T-helper 2 cell treated with Interferon-gamma antibody and Interleukin-4, amounts not matched to agents 5 μg/mL and 100 μg/mL, for 36 hours (primary cell): ENCODE data around the gene ABCC8.

Experiments
- DNase-seq: peaks from one replicate; pipeline ENCODE4 v3.0.0; 2021; ENCODE audit warnings: low spot score
- H3K27ac Mint-ChIP-seq: one replicate; pipeline ENCODE4 v1.8.0; 2021; ENCODE audit warnings: mild to moderate bottlenecking, mixed read lengths
- H3K27me3 Mint-ChIP-seq: one replicate; pipeline ENCODE4 v1.8.0; 2021; ENCODE audit warnings: low read depth, mixed read lengths
- H3K36me3 Mint-ChIP-seq: one replicate; pipeline ENCODE4 v1.8.0; 2021; ENCODE audit warnings: low read depth, mixed read lengths
- H3K4me1 Mint-ChIP-seq: one replicate; pipeline ENCODE4 v1.8.0; 2021; ENCODE audit warnings: low read depth, mixed read lengths
- H3K4me3 Mint-ChIP-seq: one replicate; pipeline ENCODE4 v1.8.0; 2022; ENCODE audit warnings: mild to moderate bottlenecking, moderate library complexity, mixed read lengths
- H3K9me3 Mint-ChIP-seq: one replicate; pipeline ENCODE4 v1.8.0; 2021; ENCODE audit warnings: mixed read lengths

ABCC8 gene

DNA sequence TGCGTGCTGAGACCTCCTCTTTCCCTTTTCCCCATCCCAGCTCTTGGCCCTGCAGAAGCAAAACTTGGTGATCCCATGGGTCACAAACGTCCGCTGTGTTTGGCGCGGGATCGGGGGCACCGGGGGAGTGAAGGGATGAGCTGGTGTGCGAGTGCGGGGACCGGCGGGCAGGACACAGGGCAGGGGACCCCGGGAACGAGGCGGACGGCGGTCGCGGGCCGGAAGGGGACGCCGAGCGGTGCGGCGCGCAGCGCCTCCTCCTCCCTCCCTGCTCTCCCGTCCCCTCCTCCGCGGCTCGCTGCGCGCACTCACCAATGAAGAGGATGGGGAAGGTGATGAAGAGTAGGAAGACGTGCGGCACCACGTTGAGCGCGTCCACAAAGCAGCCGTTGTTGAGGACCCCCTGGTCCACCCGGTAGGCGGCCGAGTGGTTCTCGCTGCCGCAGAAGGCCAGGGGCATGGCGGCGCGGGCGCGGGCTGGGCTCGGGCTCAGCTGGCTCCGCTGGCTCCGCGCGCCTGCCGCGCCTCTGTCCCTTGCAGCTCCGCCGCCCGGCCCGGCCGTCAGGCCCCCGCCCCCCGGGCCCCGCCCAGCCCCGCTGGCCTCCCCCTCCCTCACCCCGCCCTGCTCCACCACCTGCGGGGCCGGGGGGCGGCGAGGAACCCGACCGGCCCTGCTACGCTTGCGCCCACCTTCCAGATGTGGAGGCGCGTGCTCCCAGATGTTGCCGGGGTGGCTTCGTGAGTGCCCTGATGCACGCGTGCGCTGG is at the start of gene ABCC8:
TSS of gene ABCC8 (minus strand) at position 529 of the 767 bp plus-strand sequence. CDS start at position 460, 69 bp downstream.
- peak within 1 kb of the TSS; percentile 32 for H3K4me3 Mint-ChIP-seq
- H3K4me1 Mint-ChIP-seq, result peaks cover 2% of the 10 kb centered on the region
- H3K36me3 Mint-ChIP-seq, result no peaks in the 10 kb centered on the region
- H3K27ac Mint-ChIP-seq, result no peak within 1 kb of the TSS
- DNase-seq, result no peak
- no peaks in the 10 kb centered on the region for H3K9me3 Mint-ChIP-seq
- H3K27me3 Mint-ChIP-seq, result peaks cover 78% of the 10 kb centered on the region

DNA sequence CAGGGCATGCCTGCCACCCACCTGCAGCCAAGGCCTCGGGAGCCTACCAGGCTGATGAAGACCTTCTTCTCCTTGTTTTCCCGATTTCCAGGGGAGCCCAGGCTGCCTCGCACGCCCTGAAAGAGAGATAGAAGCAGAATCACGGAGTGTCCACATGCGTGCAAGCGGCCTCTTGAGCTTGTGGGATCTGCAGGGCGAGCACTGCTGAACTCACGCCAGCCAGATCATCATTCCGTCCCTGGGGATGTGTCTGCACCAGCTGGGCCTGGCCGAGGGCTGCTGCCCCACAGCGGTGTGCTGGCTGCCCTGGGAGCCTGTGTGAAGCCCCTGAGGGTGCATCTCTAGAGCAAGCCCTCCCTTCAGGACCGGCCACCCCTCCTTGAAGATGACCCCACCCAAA is 49.7 kb upstream of the ABCC8 start:
- Mint-ChIP-seq H3K36me3 (no peaks in the 10 kb centered on the region), H3K9me3 (no peaks in the 10 kb centered on the region), H3K4me1 (no peaks in the 10 kb centered on the region), H3K4me3 (no peak overlapping the region), H3K27ac (no peak overlapping the region), H3K27me3 (peaks cover 6% of the 10 kb centered on the region)
- no peak for DNase-seq

DNA sequence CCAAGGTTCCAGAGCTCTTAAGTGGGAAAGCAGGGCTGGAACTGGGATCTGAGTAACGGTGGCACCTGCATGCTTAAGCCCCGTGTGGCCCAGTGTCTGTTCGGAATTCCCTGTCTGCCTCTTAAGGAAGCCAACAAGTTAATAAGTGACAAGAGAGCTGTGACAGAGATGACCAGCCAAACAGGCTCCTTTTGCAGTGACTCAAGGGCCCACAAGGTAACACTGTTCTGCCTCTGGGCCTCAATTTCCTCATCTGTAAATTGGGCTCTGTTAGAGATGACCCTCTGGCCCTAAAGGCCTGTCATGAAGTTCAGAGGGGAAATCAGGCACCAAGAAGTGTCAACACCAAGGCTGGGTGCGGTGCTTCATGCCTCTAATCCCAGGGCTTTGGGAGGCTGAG is 48.9 kb upstream of the ABCC8 start:
- no peak for DNase-seq
- Mint-ChIP-seq H3K4me1 (no peaks in the 10 kb centered on the region), H3K9me3 (no peaks in the 10 kb centered on the region), H3K36me3 (no peaks in the 10 kb centered on the region), H3K27me3 (peaks cover 5% of the 10 kb centered on the region), H3K4me3 (no peak overlapping the region), H3K27ac (no peak overlapping the region)

DNA sequence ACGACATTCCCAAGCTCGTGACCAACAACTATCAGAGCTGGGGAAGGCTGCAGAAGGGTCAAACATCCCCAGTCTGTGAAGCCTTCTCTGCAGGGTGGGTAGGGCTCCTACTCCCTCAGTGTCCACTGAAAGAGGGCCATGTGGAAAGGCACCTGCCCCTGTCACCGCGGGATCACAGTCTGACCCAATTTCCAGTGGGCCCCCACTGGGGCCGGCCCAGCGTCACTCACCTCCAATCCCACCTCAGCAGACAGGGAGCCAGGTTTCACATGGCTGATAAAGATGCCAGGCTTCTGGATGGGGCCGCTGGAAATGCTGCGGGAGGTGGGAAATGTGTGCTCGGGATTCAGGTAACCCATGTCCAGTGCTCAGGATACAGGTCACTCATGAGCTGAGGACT is 47.6 kb upstream of the ABCC8 start:
- Mint-ChIP-seq H3K36me3 (no peaks in the 10 kb centered on the region), H3K27ac (no peak overlapping the region), H3K4me1 (no peaks in the 10 kb centered on the region), H3K4me3 (no peak overlapping the region), H3K27me3 (peaks cover 3% of the 10 kb centered on the region), H3K9me3 (no peaks in the 10 kb centered on the region)
- DNase-seq, result no peak

DNA sequence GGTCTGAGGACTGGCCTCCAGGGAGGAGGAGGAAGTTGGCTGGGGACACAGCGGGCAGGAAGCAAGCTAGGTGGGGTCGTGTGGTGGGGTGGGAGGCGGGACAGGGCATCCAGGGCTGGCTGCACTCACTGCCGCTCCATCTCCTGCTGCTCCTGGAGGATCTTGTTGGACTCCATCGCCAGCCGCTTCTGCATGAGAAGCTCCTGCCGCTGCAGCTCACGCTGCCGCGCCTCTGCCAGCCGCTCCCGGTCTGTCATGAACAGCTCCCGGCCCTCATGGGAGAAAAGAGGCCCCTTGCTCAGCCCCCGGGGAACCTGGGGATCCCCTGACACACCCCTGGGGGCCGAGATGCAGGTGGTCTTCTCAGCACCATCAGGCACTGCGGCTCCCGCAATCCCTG is 46.0 kb upstream of the ABCC8 start:
- Mint-ChIP-seq H3K27ac (no peak overlapping the region), H3K9me3 (no peaks in the 10 kb centered on the region), H3K36me3 (no peaks in the 10 kb centered on the region), H3K4me3 (no peak overlapping the region), H3K27me3 (peaks cover 3% of the 10 kb centered on the region), H3K4me1 (no peaks in the 10 kb centered on the region)
- no peak for DNase-seq

DNA sequence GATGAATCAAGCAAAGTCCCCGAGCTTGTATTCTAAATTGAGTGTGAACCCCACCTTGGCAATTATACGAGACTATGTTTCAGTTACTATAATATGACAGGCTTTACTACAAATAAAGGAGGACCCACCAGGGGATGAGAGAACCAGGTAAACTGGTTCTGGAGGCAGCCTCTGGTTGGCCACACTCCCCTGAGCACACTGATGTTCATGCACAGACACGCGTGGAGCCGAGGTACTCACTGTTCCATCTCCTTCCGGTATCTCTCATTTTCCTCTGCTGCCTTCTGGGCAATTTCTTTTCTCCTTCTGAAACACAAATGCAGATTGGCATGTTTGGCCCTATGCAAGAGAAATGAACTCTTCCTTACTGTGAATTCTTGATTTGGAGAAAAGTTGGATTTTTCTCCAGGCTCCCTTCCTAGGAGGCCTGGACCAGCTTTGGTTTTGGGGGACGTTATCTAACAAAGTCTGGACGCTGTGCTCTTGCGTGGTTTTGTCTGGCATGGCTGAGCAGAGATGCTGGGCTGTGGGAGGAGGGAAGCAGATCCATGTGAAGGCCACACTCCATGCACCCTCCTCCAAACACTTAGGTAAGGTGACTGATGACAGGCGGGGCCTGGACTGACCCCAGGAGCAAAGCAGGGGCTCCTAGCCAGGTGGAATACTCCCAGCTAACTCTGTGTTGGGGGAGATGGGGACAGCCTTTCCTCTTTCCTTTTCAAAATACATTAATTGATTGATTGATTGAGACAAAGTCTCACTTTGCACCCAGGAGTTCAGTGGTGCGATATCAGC is 44.7 kb upstream of the ABCC8 start:
- Mint-ChIP-seq H3K27ac (no peak overlapping the region), H3K9me3 (no peaks in the 10 kb centered on the region), H3K4me3 (no peak overlapping the region), H3K27me3 (peaks cover 3% of the 10 kb centered on the region), H3K4me1 (no peaks in the 10 kb centered on the region), H3K36me3 (no peaks in the 10 kb centered on the region)
- DNase-seq, result no peak

DNA sequence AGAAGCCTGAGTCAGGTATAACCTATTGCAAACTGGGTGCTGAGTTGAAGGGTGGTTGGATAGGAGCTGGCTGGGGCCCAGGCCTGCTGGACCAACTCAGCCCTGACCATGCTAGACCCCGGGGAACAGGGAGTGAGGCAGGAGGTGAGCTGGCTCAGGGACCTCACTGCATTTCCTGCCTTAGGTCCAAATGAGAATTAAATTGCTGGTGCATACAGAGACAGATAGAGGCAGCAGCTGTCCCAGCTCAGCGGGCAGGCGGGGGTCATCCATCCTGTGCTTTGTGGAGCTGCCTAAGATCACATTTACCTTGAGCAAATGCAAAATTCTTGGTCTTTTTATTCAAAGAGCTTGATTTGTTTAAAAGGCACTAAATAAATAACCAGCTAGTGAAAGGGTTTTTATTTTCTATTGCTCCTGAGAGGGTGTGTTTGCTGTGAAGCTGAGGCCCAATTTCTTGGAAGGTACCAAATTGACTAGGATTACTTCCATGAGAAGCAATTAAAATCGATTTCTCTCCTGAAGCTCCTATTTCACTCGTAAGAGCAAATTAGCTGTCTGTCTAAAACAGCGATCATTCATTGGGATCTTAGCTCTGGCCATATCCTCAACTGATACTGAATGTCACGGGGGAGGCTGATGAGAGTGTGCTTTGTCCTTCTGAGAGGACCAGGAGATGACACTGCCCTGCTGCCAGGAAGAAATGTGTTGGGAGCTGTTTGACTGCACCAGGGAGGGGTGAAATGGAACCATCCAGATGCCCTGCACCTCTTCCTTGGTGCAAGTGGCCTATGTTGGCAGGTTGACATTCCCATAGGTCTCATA is 42.6 kb upstream of the ABCC8 start:
- Mint-ChIP-seq H3K27me3 (peaks cover 6% of the 10 kb centered on the region), H3K27ac (no peak overlapping the region), H3K9me3 (no peaks in the 10 kb centered on the region), H3K4me1 (no peaks in the 10 kb centered on the region), H3K4me3 (no peak overlapping the region), H3K36me3 (no peaks in the 10 kb centered on the region)
- no peak for DNase-seq

DNA sequence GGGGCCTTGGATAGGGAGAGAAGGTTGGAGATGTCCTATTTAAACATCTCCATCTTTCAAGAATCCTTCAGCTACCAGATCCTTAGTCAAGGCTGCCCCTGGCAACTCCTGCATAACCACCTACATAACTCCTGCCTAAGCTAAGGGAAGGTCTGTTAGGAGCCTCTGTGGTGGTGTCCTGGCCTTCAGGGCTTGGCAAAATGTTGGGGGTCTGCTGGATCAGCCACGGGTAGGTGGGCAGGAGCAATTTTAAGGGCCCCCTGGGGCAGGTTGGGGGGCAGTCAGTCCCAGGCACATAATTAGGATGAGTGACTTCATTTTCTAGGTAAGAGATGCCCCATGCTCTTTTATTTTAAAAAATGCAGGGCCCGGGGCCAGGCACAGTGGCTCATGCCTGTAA is 41.7 kb upstream of the ABCC8 start:
- no peak for DNase-seq
- Mint-ChIP-seq H3K9me3 (no peaks in the 10 kb centered on the region), H3K4me3 (no peak overlapping the region), H3K4me1 (no peaks in the 10 kb centered on the region), H3K27ac (no peak overlapping the region), H3K36me3 (no peaks in the 10 kb centered on the region), H3K27me3 (peaks cover 8% of the 10 kb centered on the region)

DNA sequence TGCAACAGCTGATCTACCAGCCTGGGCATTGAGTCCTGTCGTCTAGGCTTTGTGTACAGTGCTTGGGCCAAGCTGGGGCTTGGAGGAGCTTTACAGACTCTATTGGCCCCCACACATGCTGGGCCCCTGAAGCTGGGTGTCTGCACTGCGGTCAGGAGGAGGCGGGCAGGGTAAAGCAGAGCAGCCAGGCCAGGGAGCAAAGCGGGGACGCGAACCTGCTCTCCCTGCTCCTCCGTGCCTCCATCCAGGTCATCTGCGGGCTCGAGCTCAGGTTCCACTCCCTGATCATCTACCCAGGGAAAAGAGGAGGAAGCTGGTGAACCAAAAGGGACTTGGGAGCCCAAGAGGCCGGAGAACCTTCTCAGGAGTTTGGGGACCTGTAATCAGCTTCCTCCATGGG is 40.5 kb upstream of the ABCC8 start:
- DNase-seq, result no peak
- no peaks in the 10 kb centered on the region for H3K36me3 Mint-ChIP-seq
- no peak overlapping the region for H3K27ac Mint-ChIP-seq
- peaks cover 17% of the 10 kb centered on the region for H3K27me3 Mint-ChIP-seq
- no peak overlapping the region for H3K4me3 Mint-ChIP-seq
- H3K9me3 Mint-ChIP-seq, result no peaks in the 10 kb centered on the region
- no peaks in the 10 kb centered on the region for H3K4me1 Mint-ChIP-seq

DNA sequence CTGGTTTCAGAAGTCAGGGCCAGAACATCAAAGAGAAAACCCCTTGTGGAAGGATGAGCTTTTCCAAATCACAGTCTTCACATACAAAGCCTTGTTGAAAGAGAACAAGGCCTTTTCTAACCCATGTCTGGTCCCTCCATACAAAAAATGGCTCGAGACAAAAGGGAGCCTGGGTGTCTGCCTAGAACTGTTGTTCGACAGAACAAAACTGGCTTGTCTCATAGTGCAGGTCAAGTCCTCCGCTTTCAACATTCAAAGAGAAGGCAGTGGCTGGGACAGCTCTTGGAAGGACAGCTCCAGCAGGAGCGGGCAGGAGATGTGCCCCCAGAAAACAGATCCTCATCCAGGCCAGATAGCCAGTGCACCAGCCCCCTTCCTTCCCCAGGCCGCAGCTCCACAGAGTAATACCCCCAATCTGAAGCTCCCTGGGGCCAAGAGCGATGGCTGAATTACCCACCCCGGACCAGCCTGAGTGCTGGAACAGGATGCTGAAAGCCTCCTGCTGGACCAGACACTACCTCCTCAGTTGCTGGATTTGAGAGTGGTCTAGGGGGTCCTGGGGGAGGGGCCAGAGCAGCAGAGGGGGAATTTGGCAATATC is 40.0 kb upstream of the ABCC8 start:
- Mint-ChIP-seq H3K9me3 (no peaks in the 10 kb centered on the region), H3K4me3 (no peak overlapping the region), H3K27ac (no peak overlapping the region), H3K4me1 (no peaks in the 10 kb centered on the region), H3K27me3 (peaks cover 17% of the 10 kb centered on the region), H3K36me3 (no peaks in the 10 kb centered on the region)
- DNase-seq, result no peak

DNA sequence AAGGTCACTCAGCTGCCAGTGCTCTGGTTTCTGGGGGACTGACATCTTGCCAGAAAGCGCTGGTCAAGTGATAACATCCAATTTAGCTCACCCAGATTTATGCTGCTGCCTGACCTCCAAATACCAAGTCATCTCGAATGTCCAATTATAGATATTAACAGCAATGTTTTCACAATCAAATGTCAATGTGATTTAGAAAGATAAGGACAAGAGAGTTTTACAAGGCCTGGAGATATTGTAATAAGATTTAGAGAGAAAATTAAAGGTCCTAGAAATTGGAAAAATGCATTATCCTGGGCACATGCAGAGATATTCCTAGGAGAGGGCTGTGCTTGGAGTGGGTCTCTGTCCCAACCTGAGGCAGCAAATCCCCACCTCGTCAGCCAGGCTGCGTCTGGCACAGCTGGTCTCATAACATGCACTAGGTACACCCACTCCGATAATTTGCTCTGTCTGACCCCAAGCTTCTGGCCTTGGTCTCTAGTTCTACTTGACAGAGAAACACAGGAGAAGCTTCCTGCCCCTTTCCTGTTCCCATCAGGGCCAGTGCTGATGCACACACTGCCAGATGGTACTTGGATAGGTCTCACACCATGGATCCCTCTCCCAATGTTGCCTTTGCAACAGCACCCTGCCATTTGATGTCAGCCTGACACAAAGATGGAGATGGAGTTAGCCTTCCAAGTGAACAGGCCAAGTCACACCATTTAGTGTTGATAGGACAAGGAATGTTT is 39.0 kb upstream of the ABCC8 start:
- DNase-seq, result no peak
- no peak overlapping the region for H3K27ac Mint-ChIP-seq
- H3K4me1 Mint-ChIP-seq, result no peaks in the 10 kb centered on the region
- peaks cover 17% of the 10 kb centered on the region for H3K27me3 Mint-ChIP-seq
- H3K36me3 Mint-ChIP-seq, result no peaks in the 10 kb centered on the region
- H3K9me3 Mint-ChIP-seq, result no peaks in the 10 kb centered on the region
- no peak overlapping the region for H3K4me3 Mint-ChIP-seq

DNA sequence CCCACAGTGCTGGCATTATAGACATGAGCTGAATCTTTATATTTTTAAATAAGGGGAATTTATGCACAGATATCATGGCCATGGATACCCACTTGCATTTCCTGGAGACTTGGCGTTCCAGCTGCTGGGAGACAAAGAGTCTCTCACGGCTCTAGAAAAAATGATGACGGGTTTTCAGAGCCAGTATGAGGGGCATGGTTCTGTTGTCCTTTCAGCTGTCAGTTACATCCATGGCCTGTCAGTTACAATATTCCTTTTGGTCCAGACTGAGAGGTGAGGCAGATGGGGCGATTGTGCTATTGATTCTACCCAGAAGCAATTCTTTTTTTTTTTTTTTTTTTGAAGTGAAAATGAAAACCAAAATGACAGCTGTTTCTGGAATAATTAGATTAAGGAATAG is 37.8 kb upstream of the ABCC8 start:
- H3K27me3 Mint-ChIP-seq, result peaks cover 18% of the 10 kb centered on the region
- H3K4me3 Mint-ChIP-seq, result no peak overlapping the region
- no peak overlapping the region for H3K27ac Mint-ChIP-seq
- no peak for DNase-seq
- no peaks in the 10 kb centered on the region for H3K9me3 Mint-ChIP-seq
- no peaks in the 10 kb centered on the region for H3K4me1 Mint-ChIP-seq
- no peaks in the 10 kb centered on the region for H3K36me3 Mint-ChIP-seq

DNA sequence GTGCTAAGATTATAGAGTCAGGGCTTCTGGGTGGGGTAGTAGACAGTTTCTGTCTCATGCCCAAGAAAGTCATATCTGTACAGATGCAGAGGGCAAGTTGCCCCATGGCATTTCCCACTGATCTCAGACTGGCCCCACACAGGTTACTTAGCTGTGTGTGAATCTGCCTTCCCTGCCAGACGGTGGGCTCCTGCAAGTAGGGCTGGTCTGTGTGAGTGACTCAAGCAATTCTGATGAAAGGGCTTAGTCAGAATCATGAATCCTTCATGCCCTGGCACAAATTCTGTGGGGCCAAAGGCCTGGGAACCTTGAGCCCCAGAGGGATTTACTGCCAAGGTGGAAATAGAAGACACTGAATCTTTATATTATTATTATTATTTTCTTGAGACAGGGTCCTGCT is 37.2 kb upstream of the ABCC8 start:
- Mint-ChIP-seq H3K27ac (no peak overlapping the region), H3K4me1 (no peaks in the 10 kb centered on the region), H3K9me3 (no peaks in the 10 kb centered on the region), H3K27me3 (peaks cover 20% of the 10 kb centered on the region), H3K36me3 (no peaks in the 10 kb centered on the region), H3K4me3 (no peak overlapping the region)
- DNase-seq, result no peak
